Spleen (tissue), 11 donors: ENCODE results near the gene PEAK1. TPM values are rescaled to one million over a fixed set of nuclear protein-coding genes. Genes with fewer than 3 reads are reported as not detected.

Experiments used
- DNase-seq: peaks from one replicate; pipeline ENCODE4 v3.0.0-alpha.2; 2020
- H3K27ac ChIP-seq, 8 donors: fragments of 200-600 bp; sonication (generic) in 7 of 8; 1 replicate in 4 of 8; 2 replicates in 4 of 8; pipeline versions ENCODE4 v1.5.0 to v1.8.0; 2016 to 2021; ENCODE audit warnings: inconsistent platforms in 4 of 8, mild to moderate bottlenecking in 4 of 8, moderate library complexity in 1 of 8
- H3K27me3 ChIP-seq, 7 donors: fragments of 200-600 bp; sonication (generic) in 6 of 7; replicated peaks in 1 of 7; 1 replicate in 4 of 7; 2 replicates in 3 of 7; pipeline versions ENCODE4 v1.5.0 to v1.8.0; 2016 to 2021; ENCODE audit warnings: inconsistent platforms in 3 of 7, mild to moderate bottlenecking in 1 of 7
- H3K36me3 ChIP-seq, 6 donors: fragments of 200-600 bp; sonication (generic) in 5 of 6; 1 replicate in 4 of 6; 2 replicates in 2 of 6; pipeline versions ENCODE4 v1.5.0 to v1.8.0; 2016 to 2021; ENCODE audit warnings: inconsistent platforms in 2 of 6
- H3K4me1 ChIP-seq, 6 donors: fragments of 200-600 bp; sonication (generic) in 5 of 6; 1 replicate in 3 of 6; 2 replicates in 3 of 6; pipeline versions ENCODE4 v1.5.0 to v1.8.0; 2016 to 2021; ENCODE audit warnings: inconsistent platforms in 3 of 6
- H3K4me3 ChIP-seq, 8 donors: fragments of 200-600 bp; sonication (generic) in 7 of 8; 1 replicate in 4 of 8; 2 replicates in 4 of 8; pipeline versions ENCODE4 v1.5.0 to v1.8.0; 2016 to 2021; ENCODE audit warnings: inconsistent platforms in 4 of 8, mild to moderate bottlenecking in 4 of 8, moderate library complexity in 2 of 8
- H3K9me3 ChIP-seq, 8 donors: fragments of 200-600 bp; sonication (generic) in 7 of 8; 1 replicate in 4 of 8; 2 replicates in 4 of 8; pipeline versions ENCODE4 v1.5.0 to v1.8.0; 2016 to 2021; ENCODE audit warnings: inconsistent platforms in 4 of 8
- CTCF ChIP-seq, 11 experiments: fragments of 200-600 bp in 7 of 11; fragments of 450-650 bp in 4 of 11; sonication (generic) in 4 of 11; IDR thresholded peaks in 8 of 11; conservative IDR thresholded peaks in 3 of 11; 1 replicate in 7 of 11; 2 replicates in 4 of 11; pipeline versions ENCODE4 v1.4.0 to v1.8.0; 2016 to 2021; ENCODE audit warnings: antibody characterized with exemption in 11 of 11, inconsistent platforms in 4 of 11, mild to moderate bottlenecking in 1 of 11
- POLR2A ChIP-seq, 3 donors: fragments of 450-650 bp; IDR thresholded peaks; one replicate each; pipeline ENCODE4 v1.5.1; 2017; ENCODE audit warnings: antibody characterized with exemption in 3 of 3, mild to moderate bottlenecking in 1 of 3
- POLR2AphosphoS5 ChIP-seq, 3 donors: sonication (generic); formaldehyde crosslinking; IDR thresholded peaks; one replicate each; pipeline ENCODE4 v1.5.1; 2017; ENCODE audit warnings: antibody characterized with exemption in 3 of 3
- WGBS, 5 donors: extraction: QIAGEN DNeasy Blood & Tissue Kit in 3 of 5; methylation state at CpG; one replicate each; pipeline versions ENCODE4 v1.1.5 to v1.1.7; 2013 to 2018; 5-methylcytosine and 5-hydroxymethylcytosine counted together
- intact Hi-C: fragments of 100-400 bp; cut with DNase I; formaldehyde crosslinking; loops from one replicate; pipeline ENCODE4 v1.15.0; 2023; ENCODE audit warnings: low total_unique reads
- polyA plus RNA-seq, 3 donors: library from polyadenylated mRNA; stranded (reverse); fragments of 200-250 nt; gene quantifications; one replicate each; pipeline ENCODE4 v1.2.1, GENCODE V29; 2013
- total RNA-seq, 7 donors: library from RNA; depleted of rRNA in 3 of 7; stranded (reverse); fragments of >200 nt in 3 of 7; fragmentation: NEBNext Ultra II Directional in 4 of 7; extraction: Animal tissue kit (Norgen Biotek cat#: 25700) in 4 of 7; gene quantifications; one replicate each; pipeline versions ENCODE4 v1.1.0 to v1.2.1, GENCODE V29; 2016 to 2021
- donor health status: healthy with polysubstance abuse.
- donor health status: DM: no; HTN: no; CAD: no; lungs with moderate emphysema.
- donor health status: DM: no; HTN: no; CAD: no.
- donor health status: Bipolar disorder and iron deficiency.
- donor health status: healthy.
- donor health status: DM: no; HTN: no; CAD: no.
- donor health status: DM: yes; HTN: yes; CAD: no.

Gene PEAK1
- total and polyA plus RNA-seq, 10 donors = 5.0 to 415 (median 175) TPM

- WGBS, 5 donors = 52 to 83% (median 74%) methylated on average over 4 of the region's 4 CpGs
- intact Hi-C loops = no loop called here
- Histone ChIP-seq H3K4me1 (peaks cover 0 to 13% (median 4%) of the 10 kb centered on the region in 6 donors), H3K27ac (no peak overlapping the region), H3K36me3 (peaks cover 0 to 31% (median 0%) of the 10 kb centered on the region in 6 donors), H3K27me3 (no peaks in the 10 kb centered on the region), H3K9me3 (no peaks in the 10 kb centered on the region), H3K4me3 (no peak overlapping the region)
- no peak for DNase-seq
- TF ChIP-seq POLR2AphosphoS5 (IDR thresholded peaks at IDR 0.05) = no peak
- TF ChIP-seq CTCF (IDR thresholded peaks at IDR 0.05 in 8 of 11, conservative IDR thresholded peaks at IDR 0.05 in 3 of 11) = no peak
- no peak for TF ChIP-seq POLR2A (IDR thresholded peaks at IDR 0.05)
Observed at GRCh38 chr15:77352887-77353286, 67.0 kb downstream of the PEAK1 start.

- WGBS, 5 donors = 97 to 100% (median 97%) methylated on average over 1 of the region's 1 CpG
- intact Hi-C loops = no loop called here
- Histone ChIP-seq H3K27me3 (no peaks in the 10 kb centered on the region), H3K27ac (no peak overlapping the region), H3K4me3 (no peak overlapping the region), H3K9me3 (no peaks in the 10 kb centered on the region), H3K36me3 (peaks cover 0 to 20% (median 0%) of the 10 kb centered on the region in 6 donors), H3K4me1 (peaks cover 0 to 23% (median 8%) of the 10 kb centered on the region in 6 donors)
- no peak for DNase-seq
- TF ChIP-seq POLR2A (IDR thresholded peaks at IDR 0.05) (no peak), CTCF (IDR thresholded peaks at IDR 0.05 in 8 of 11, conservative IDR thresholded peaks at IDR 0.05 in 3 of 11) (no peak), POLR2AphosphoS5 (IDR thresholded peaks at IDR 0.05) (no peak)
Observed at GRCh38 chr15:77350792-77351191, 69.1 kb downstream of the PEAK1 start.

GRCh38 chr15:77349666-77350065, 70.2 kb downstream of the PEAK1 start:
- Histone ChIP-seq H3K4me3 (no peak overlapping the region), H3K9me3 (no peaks in the 10 kb centered on the region), H3K27me3 (no peaks in the 10 kb centered on the region), H3K4me1 (peaks cover 0 to 23% (median 8%) of the 10 kb centered on the region in 6 donors), H3K27ac (no peak overlapping the region), H3K36me3 (peaks cover 0 to 22% (median 0%) of the 10 kb centered on the region in 6 donors)
- no peak for DNase-seq
- TF ChIP-seq POLR2A (IDR thresholded peaks at IDR 0.05) (no peak), POLR2AphosphoS5 (IDR thresholded peaks at IDR 0.05) (no peak), CTCF (IDR thresholded peaks at IDR 0.05 in 8 of 11, conservative IDR thresholded peaks at IDR 0.05 in 3 of 11) (no peak)
- WGBS, 5 donors = 81 to 95% (median 93%) methylated on average over 2 of the region's 2 CpGs
- intact Hi-C loops = no loop called here

GRCh38 chr15:77348511-77348910, 71.4 kb downstream of the PEAK1 start:
- DNase-seq = no peak
- no peaks in the 10 kb centered on the region for H3K9me3 ChIP-seq
- H3K4me3 ChIP-seq = no peak overlapping the region
- no peak overlapping the region for H3K27ac ChIP-seq
- no peak for TF ChIP-seq POLR2A (IDR thresholded peaks at IDR 0.05)
- TF ChIP-seq CTCF (IDR thresholded peaks at IDR 0.05 in 8 of 11, conservative IDR thresholded peaks at IDR 0.05 in 3 of 11) = no peak
- TF ChIP-seq POLR2AphosphoS5 (IDR thresholded peaks at IDR 0.05) = no peak
- H3K4me1 ChIP-seq = peaks cover 0 to 19% (median 4%) of the 10 kb centered on the region in 6 donors
- H3K36me3 ChIP-seq = peaks cover 0 to 19% (median 0%) of the 10 kb centered on the region in 6 donors
- H3K27me3 ChIP-seq = no peaks in the 10 kb centered on the region
- intact Hi-C loops = no loop called here
- 92 to 96% (median 94%) methylated on average over 4 of the region's 4 CpGs for WGBS, 5 donors
